HepG2 (cell line): ENCODE results near the gene ADIPOR2. TPM values are rescaled to one million over a fixed set of nuclear protein-coding genes. Genes with fewer than 3 reads are reported as not detected.

Experiments
- CEBPB ChIP-seq: IDR thresholded peaks from 2 replicates; pipeline ENCODE4 v1.6.1; 2011; ENCODE audit warnings: low read depth, low read length, improper control_type of control experiment, borderline replicate concordance
- CENPT ChIP-seq: sonication (generic); formaldehyde crosslinking; IDR thresholded peaks from 2 replicates; pipeline ENCODE4 v1.8.0; 2022; ENCODE audit warnings: low read depth, mild to moderate bottlenecking, moderate library complexity, missing genetic modification reagents
- MLLT10 ChIP-seq: sonication (generic); formaldehyde crosslinking; IDR thresholded peaks from 2 replicates; pipeline ENCODE4 v1.4.0; 2020; ENCODE audit warnings: missing genetic modification reagents
- NONO ChIP-seq, 2 experiments: fragments of 450-650 bp in 1 of 2; sonication (generic) in 1 of 2; formaldehyde crosslinking in 1 of 2; IDR thresholded peaks in 1 of 2; conservative IDR thresholded peaks in 1 of 2; 2 replicates each; pipeline versions ENCODE4 v1.6.1 to v1.8.0; 2017 to 2022; ENCODE audit warnings: mild to moderate bottlenecking in 1 of 2, missing genetic modification reagents in 1 of 2, moderate library complexity in 1 of 2
- RAD21 ChIP-seq: fragments of 450-650 bp; formaldehyde crosslinking; IDR thresholded peaks from 2 replicates; pipeline ENCODE4 v1.5.0; 2020; ENCODE audit warnings: mild to moderate bottlenecking
- SMAD1 ChIP-seq: sonication (generic); formaldehyde crosslinking; IDR thresholded peaks from 2 replicates; pipeline ENCODE4 v1.4.0; 2020; ENCODE audit warnings: missing genetic modification reagents, low read depth, mild to moderate bottlenecking, borderline replicate concordance
- UBTF ChIP-seq: sonication (generic); formaldehyde crosslinking; IDR thresholded peaks from 2 replicates; pipeline ENCODE4 v1.4.0; 2020; ENCODE audit warnings: mild to moderate bottlenecking, missing genetic modification reagents
- ZNF430 ChIP-seq: sonication (generic); formaldehyde crosslinking; IDR thresholded peaks from 2 replicates; pipeline ENCODE4 v1.9.0; 2021; ENCODE audit warnings: mild to moderate bottlenecking, missing genetic modification reagents
- ZNF629 ChIP-seq: sonication (generic); formaldehyde crosslinking; conservative IDR thresholded peaks from 2 replicates; pipeline ENCODE4 v1.5.0; 2020; ENCODE audit warnings: missing genetic modification reagents
- ZNF710 ChIP-seq: sonication (generic); formaldehyde crosslinking; IDR thresholded peaks from 2 replicates; pipeline ENCODE4 v1.5.0; 2020; ENCODE audit warnings: mild to moderate bottlenecking, missing genetic modification reagents, borderline replicate concordance
- polyA plus RNA-seq, 8 experiments: library from polyadenylated mRNA; depleted of rRNA in 3 of 8; stranded (reverse) in 7 of 8; unstranded in 1 of 8; fragments of >200 nt; fragmentation: Illumina TruSeq in 4 of 8; extraction: Trizol in 4 of 8; gene quantifications; 2 replicates each; pipeline versions ENCODE4 v1.2.1 to v1.2.3, GENCODE V29; 2011 to 2016; ENCODE audit warnings: low read depth in 4 of 8, missing spikeins in 1 of 8, mixed read lengths in 1 of 8; ENCODE audit not compliant: insufficient read depth in 1 of 8
- total RNA-seq, 5 experiments: library from RNA; depleted of rRNA; stranded (reverse); fragments of >200 nt; fragmentation: Illumina TruSeq; extraction: Trizol; gene quantifications; 2 replicates each; pipeline ENCODE4 v1.2.3, GENCODE V29; 2016; ENCODE audit warnings: low read depth in 1 of 5
- TF ChIP-seq, protein P1 (sequence below): sonication (generic); formaldehyde crosslinking; IDR thresholded peaks from 2 replicates; pipeline ENCODE4 v1.9.0; 2021; ENCODE audit warnings: missing genetic modification reagents, mild to moderate bottlenecking, borderline replicate concordance
- TF ChIP-seq, protein P2 (sequence below): sonication (generic); formaldehyde crosslinking; IDR thresholded peaks from 2 replicates; pipeline ENCODE4 v1.4.0; 2020; ENCODE audit warnings: mild to moderate bottlenecking, missing genetic modification reagents

Gene ADIPOR2
- total and polyA plus RNA-seq, 2 of the 13 experiments (the other 11 are each of a cell fraction or from before 2014, with no cell fraction given), result 35.2 to 52.2 TPM

DNA sequence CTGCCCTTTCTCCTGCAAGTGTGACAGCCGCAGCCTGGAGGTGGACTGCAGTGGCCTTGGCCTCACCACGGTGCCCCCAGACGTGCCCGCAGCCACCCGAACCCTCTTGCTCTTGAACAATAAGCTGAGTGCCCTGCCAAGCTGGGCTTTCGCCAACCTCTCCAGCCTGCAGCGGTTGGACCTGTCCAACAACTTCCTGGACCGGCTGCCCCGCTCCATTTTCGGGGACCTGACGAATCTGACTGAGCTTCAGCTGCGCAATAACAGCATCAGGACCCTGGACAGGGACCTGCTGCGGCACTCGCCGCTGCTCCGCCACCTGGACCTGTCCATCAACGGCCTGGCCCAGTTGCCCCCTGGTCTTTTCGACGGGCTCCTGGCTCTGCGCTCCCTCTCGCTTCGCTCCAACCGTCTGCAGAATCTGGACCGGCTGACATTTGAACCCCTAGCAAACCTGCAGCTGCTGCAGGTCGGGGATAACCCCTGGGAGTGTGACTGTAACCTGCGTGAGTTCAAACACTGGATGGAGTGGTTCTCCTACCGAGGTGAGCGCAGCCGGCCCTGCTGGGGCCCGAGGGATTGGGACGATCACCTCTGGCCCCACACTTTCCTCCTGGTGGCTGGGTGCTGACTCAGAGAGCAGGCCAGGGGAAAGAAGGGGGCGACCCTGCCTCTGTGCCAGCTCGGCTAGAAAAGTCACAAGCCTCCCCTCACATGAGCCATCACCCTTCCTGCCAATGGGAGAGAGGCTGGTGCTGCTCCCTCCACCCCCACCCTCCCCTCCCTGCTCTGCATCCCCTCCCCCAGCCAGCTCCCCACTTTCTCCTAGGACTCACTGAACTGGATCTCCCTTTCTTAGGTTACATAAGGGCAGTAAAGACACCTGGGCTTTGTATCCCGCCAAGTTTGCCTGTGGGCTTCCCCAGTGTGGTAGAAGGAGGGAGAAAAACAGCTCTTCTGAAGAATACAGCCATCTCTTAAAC is 140.4 kb downstream of the ADIPOR2 start (continued):
- TF ChIP-seq UBTF (CRISPR knock-in tag) (0 out of 2 replicates have a peak, but pooled peaks have one; percentile 19), ZNF629 (no peak), CENPT (CRISPR knock-in tag) (0 out of 2 replicates have a peak, but pooled peaks have one; percentile 39), CEBPB (peak; percentile 71; the same call in 1 of the 2 replicates), NONO (IDR thresholded peaks at IDR 0.05) (no peak), NONO (CRISPR knock-in tag; conservative IDR thresholded peaks at IDR 0.05) (no peak), SMAD1 (no peak), RAD21 (CRISPR knock-in tag) (0 out of 2 replicates have a peak, but pooled peaks have one; percentile 18), ZNF710 (CRISPR knock-in tag) (peak; percentile 43; the same call in 1 of the 2 replicates), ZNF430 (CRISPR knock-in tag) (peak; percentile 93; the same call in 1 of the 2 replicates), MLLT10 (CRISPR knock-in tag) (no peak)
- TF ChIP-seq, protein P1, sequence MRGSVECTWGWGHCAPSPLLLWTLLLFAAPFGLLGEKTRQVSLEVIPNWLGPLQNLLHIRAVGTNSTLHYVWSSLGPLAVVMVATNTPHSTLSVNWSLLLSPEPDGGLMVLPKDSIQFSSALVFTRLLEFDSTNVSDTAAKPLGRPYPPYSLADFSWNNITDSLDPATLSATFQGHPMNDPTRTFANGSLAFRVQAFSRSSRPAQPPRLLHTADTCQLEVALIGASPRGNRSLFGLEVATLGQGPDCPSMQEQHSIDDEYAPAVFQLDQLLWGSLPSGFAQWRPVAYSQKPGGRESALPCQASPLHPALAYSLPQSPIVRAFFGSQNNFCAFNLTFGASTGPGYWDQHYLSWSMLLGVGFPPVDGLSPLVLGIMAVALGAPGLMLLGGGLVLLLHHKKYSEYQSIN (CRISPR knock-in tag), result no peak
- TF ChIP-seq, protein P2, sequence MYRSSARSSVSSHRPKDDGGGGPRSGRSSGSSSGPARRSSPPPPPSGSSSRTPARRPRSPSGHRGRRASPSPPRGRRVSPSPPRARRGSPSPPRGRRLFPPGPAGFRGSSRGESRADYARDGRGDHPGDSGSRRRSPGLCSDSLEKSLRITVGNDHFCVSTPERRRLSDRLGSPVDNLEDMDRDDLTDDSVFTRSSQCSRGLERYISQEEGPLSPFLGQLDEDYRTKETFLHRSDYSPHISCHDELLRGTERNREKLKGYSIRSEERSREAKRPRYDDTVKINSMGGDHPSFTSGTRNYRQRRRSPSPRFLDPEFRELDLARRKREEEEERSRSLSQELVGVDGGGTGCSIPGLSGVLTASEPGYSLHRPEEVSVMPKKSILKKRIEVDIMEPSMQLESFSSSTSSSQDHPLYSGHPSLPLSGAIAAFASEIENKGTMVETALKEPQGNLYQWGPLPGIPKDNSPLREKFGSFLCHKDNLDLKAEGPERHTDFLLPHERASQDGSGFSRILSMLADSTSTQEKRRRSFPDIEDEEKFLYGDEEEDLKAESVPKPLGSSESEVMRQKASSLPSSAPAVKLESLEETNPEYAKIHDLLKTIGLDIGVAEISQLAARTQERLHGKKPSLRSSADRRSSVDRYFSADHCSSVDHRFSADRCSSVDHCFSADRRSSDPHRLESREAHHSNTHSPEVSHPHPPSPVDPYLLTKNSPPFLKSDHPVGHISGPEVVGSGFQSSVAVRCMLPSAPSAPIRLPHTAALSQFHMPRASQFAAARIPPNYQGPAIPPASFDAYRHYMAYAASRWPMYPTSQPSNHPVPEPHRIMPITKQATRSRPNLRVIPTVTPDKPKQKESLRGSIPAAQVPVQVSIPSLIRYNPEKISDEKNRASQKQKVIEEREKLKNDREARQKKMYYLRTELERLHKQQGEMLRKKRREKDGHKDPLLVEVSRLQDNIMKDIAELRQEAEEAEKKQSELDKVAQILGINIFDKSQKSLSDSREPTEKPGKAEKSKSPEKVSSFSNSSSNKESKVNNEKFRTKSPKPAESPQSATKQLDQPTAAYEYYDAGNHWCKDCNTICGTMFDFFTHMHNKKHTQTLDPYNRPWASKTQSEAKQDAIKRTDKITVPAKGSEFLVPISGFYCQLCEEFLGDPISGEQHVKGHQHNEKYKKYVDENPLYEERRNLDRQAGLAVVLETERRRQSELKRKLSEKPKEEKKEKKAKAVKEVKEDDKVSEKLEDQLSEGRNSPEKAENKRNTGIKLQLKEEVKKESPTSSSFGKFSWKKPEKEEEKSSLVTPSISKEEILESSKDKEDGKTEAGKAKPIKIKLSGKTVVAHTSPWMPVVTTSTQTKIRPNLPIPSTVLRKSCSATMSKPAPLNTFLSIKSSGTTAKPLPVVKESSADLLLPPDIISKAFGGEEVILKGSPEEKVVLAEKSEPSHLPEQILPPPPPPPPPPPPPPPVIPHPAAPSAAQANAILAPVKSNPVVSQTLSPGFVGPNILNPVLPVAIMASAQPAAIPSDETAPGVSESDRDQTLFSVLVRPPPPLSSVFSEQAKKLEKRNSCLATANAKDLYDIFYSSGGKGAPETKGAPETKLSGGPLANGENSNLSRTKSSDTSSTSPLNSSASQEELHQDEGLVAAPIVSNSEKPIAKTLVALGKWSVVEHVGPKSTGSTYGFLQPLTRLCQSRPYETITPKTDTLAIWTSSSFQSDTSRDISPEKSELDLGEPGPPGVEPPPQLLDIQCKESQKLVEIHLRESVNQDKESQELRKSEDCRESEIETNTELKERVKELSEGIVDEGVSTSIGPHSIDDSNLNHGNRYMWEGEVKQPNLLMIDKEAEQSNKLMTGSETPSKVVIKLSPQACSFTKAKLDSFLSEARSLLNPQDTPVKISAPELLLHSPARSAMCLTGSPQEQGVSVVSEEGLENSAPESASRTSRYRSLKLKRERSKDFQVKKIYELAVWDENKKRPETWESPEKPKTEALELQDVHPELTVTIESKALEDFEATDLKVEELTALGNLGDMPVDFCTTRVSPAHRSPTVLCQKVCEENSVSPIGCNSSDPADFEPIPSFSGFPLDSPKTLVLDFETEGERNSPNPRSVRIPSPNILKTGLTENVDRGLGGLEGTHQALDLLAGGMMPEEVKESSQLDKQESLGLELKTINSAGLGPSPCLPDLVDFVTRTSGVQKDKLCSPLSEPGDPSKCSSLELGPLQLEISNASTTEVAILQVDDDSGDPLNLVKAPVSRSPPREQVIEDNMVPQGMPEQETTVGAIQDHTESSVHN (CRISPR knock-in tag), result no peak
